ENCODE data around the gene TNS1. TPM values are rescaled to one million over a fixed set of nuclear protein-coding genes. Genes with fewer than 3 reads are reported as not detected.
"Not testable (repeated sequence)": the region's sequence is repeated elsewhere in the genome, so short reads cannot be mapped to it uniquely, and the experiment has no call there.

The TNS1 gene
- total RNA-seq, 1 donor: 116 TPM

GRCh38 chr2:217812170-217812569 lies 190.6 kb downstream of the TNS1 start:
- no peak for TF ChIP-seq CTCF (IDR thresholded peaks at IDR 0.05; ENCODE audit: insufficient read depth, low read length)
- DNase-seq (ENCODE audit: low read depth): no peak
- H3K4me3 ChIP-seq (ENCODE audit: low read depth, low read length): no peak overlapping the region

GRCh38 chr2:217810260-217810659 lies 192.5 kb downstream of the TNS1 start:
- peak; percentile 15 for DNase-seq (ENCODE audit: low read depth)

GRCh38 chr2:217809736-217810135 lies 193.1 kb downstream of the TNS1 start:
- TF ChIP-seq CTCF (IDR thresholded peaks at IDR 0.05; ENCODE audit: insufficient read depth, low read length): no peak
- no peak for DNase-seq (ENCODE audit: low read depth)
- H3K4me3 ChIP-seq (ENCODE audit: low read depth, low read length): no peak overlapping the region

More at GRCh38 chr2:217810260-217810659, 192.5 kb downstream of the TNS1 start:
- H3K4me3 ChIP-seq (ENCODE audit: low read depth, low read length): no peak overlapping the region
- TF ChIP-seq CTCF (IDR thresholded peaks at IDR 0.05; ENCODE audit: insufficient read depth, low read length): no peak

GRCh38 chr2:217808967-217809366 lies 193.8 kb downstream of the TNS1 start:
- not testable (repeated sequence) for H3K4me3 ChIP-seq (ENCODE audit: low read depth, low read length); DNase-seq (ENCODE audit: low read depth)

- TF ChIP-seq CTCF (IDR thresholded peaks at IDR 0.05; ENCODE audit: insufficient read depth, low read length): no peak
- DNase-seq (ENCODE audit: low read depth): no peak
- H3K4me3 ChIP-seq (ENCODE audit: low read depth, low read length): no peak overlapping the region
Observed at GRCh38 chr2:217808326-217808725, 194.5 kb downstream of the TNS1 start.

GRCh38 chr2:217807753-217808152 lies 195.0 kb downstream of the TNS1 start:
- no peak for DNase-seq (ENCODE audit: low read depth)
- no peak for TF ChIP-seq CTCF (IDR thresholded peaks at IDR 0.05; ENCODE audit: insufficient read depth, low read length)
- H3K4me3 ChIP-seq (ENCODE audit: low read depth, low read length): no peak overlapping the region

- no peak for DNase-seq (ENCODE audit: low read depth)
- H3K4me3 ChIP-seq (ENCODE audit: low read depth, low read length): no peak overlapping the region
- TF ChIP-seq CTCF (IDR thresholded peaks at IDR 0.05; ENCODE audit: insufficient read depth, low read length): no peak
Observed at GRCh38 chr2:217807025-217807424, 195.8 kb downstream of the TNS1 start.

Data from fibroblast of the aortic adventitia (primary cell).